B cell (primary cell): ENCODE measurements around the gene KRT71. TPM values are rescaled to one million over a fixed set of nuclear protein-coding genes. Genes with fewer than 3 reads are reported as not detected.

Source experiments
- ATAC-seq: fragments of 200-7000 bp; cut with Tn5 transposase; one replicate; pipeline ENCODE4 v1.10.0; 2021; ENCODE audit warnings: low read depth, mild to moderate bottlenecking, moderate number of reproducible peaks, moderate library complexity
- CTCF ChIA-PET: fragments of 350-600 bp; sonication (Branson Sonifier 250); formaldehyde crosslinking; loops from one replicate; lab custom pipeline; 2021; ENCODE audit warnings: antibody characterized with exemption, inconsistent platforms; lab: Charles Lee
- POLR2A ChIA-PET: fragments of 350-600 bp; sonication (Branson Sonifier 250); formaldehyde crosslinking; loops from one replicate; lab custom pipeline; 2021; ENCODE audit warnings: antibody characterized with exemption; lab: Charles Lee
- DNase-seq: peaks from one replicate; pipeline ENCODE4 v3.0.0; 2013
- H2AFZ ChIP-seq: 2 replicates; pipeline ENCODE4 v1.6.1; 2012; ENCODE audit warnings: mild to moderate bottlenecking, low read depth, low read length; ENCODE audit not compliant: insufficient read depth, poor library complexity, severe bottlenecking
- H3K27ac ChIP-seq, 2 donors: 1 replicate in 1 of 2; 2 replicates in 1 of 2; pipeline ENCODE4 v1.5.1; 2012 to 2013; ENCODE audit warnings: low read length in 2 of 2, mild to moderate bottlenecking in 2 of 2, moderate library complexity in 1 of 2
- H3K27me3 ChIP-seq, 4 experiments: fragments of 200-600 bp in 1 of 4; sonication (generic) in 1 of 4; replicated peaks in 1 of 4; 1 replicate in 2 of 4; 2 replicates in 2 of 4; pipeline versions ENCODE4 v1.6.1 to v1.7.0; 2013 to 2016; ENCODE audit warnings: low read length in 3 of 4, mild to moderate bottlenecking in 2 of 4, mixed read lengths in 1 of 4, moderate library complexity in 1 of 4; ENCODE audit not compliant: insufficient read depth in 4 of 4, control insufficient read depth in 3 of 4; ENCODE audit errors: control extremely low read depth in 1 of 4
- H3K36me3 ChIP-seq, 2 experiments: replicated peaks in 1 of 2; 1 replicate in 1 of 2; 2 replicates in 1 of 2; pipeline versions ENCODE4 v1.6.1 to v1.7.1; 2013; ENCODE audit warnings: low read length in 1 of 2; ENCODE audit not compliant: insufficient read depth in 2 of 2, control insufficient read depth in 1 of 2; ENCODE audit errors: control extremely low read depth in 1 of 2, extremely low read depth in 1 of 2
- H3K4me1 ChIP-seq, 2 donors: fragments of 200-600 bp in 1 of 2; sonication (generic) in 1 of 2; 1 replicate in 1 of 2; 2 replicates in 1 of 2; pipeline versions ENCODE4 v1.5.1 to v1.6.1; 2013 to 2017; ENCODE audit warnings: low read length in 2 of 2; ENCODE audit not compliant: control insufficient read depth in 2 of 2, insufficient read depth in 2 of 2
- H3K4me2 ChIP-seq: replicated peaks from 2 replicates; pipeline ENCODE3; 2012; ENCODE audit warnings: mild to moderate bottlenecking, low read depth, low read length; ENCODE audit not compliant: poor library complexity, severe bottlenecking
- H3K4me3 ChIP-seq, 5 experiments: fragments of 200-600 bp in 1 of 5; sonication (generic) in 1 of 5; 1 replicate in 3 of 5; 2 replicates in 2 of 5; pipeline versions ENCODE4 v1.5.1 to v1.7.0; 2011 to 2016; ENCODE audit warnings: low read length in 4 of 5, mild to moderate bottlenecking in 4 of 5, low read depth in 2 of 5, control low read depth in 1 of 5, moderate library complexity in 1 of 5; ENCODE audit not compliant: insufficient read depth in 1 of 5; ENCODE audit errors: control extremely low read depth in 1 of 5, extremely low read depth in 1 of 5
- H3K79me2 ChIP-seq: fragments of 200-600 bp; sonication (generic); one replicate; pipeline ENCODE4 v1.6.0; 2016; ENCODE audit warnings: low read length; ENCODE audit not compliant: control insufficient read depth, insufficient read depth
- H3K9ac ChIP-seq: fragments of 200-600 bp; sonication (generic); 2 replicates; pipeline ENCODE4 v1.6.1; 2017; ENCODE audit warnings: mild to moderate bottlenecking, low read length, moderate library complexity
- H3K9me3 ChIP-seq, 3 donors: one replicate each; pipeline versions ENCODE4 v1.6.1 to v1.7.1; 2013; ENCODE audit warnings: low read length in 2 of 3; ENCODE audit not compliant: control insufficient read depth in 2 of 3, insufficient read depth in 1 of 3; ENCODE audit errors: control extremely low read depth in 1 of 3
- H4K20me1 ChIP-seq: 2 replicates; pipeline ENCODE4 v1.6.0; 2012; ENCODE audit warnings: mild to moderate bottlenecking, low read length; ENCODE audit not compliant: insufficient read depth, control insufficient read depth, poor library complexity, severe bottlenecking
- H3K27ac Mint-ChIP-seq: one replicate; pipeline ENCODE4 v1.8.0; 2021; ENCODE audit warnings: mixed read lengths
- H3K27me3 Mint-ChIP-seq: one replicate; pipeline ENCODE4 v1.8.0; 2021; ENCODE audit warnings: mixed read lengths
- H3K4me1 Mint-ChIP-seq: one replicate; pipeline ENCODE4 v1.8.0; 2021; ENCODE audit warnings: mixed read lengths
- H3K4me3 Mint-ChIP-seq: one replicate; pipeline ENCODE4 v1.8.0; 2021; ENCODE audit warnings: mixed read lengths
- H3K9me3 Mint-ChIP-seq: one replicate; pipeline ENCODE4 v1.8.0; 2022; ENCODE audit warnings: mixed read lengths; ENCODE audit not compliant: insufficient read depth
- EZH2 ChIP-seq: IDR thresholded peaks from 2 replicates; pipeline ENCODE4 v1.6.1; 2012; ENCODE audit warnings: borderline replicate concordance, low read depth, mild to moderate bottlenecking, moderate library complexity, low read length; ENCODE audit not compliant: insufficient read depth, poor library complexity, severe bottlenecking
- WGBS: methylation state at CpG from one replicate; pipeline ENCODE4 v1.1.5; 2013; ENCODE audit warnings: missing lambda C conversion rate; ENCODE audit not compliant: insufficient coverage; 5-methylcytosine and 5-hydroxymethylcytosine counted together
- intact Hi-C: fragments of 100-400 bp; cut with micrococcal nuclease; formaldehyde crosslinking; loops from one replicate; pipeline ENCODE4 v1.10.0; 2022
- polyA plus RNA-seq: library from polyadenylated mRNA; depleted of rRNA; stranded (reverse); fragments of >200 nt; gene quantifications from 2 replicates; pipeline ENCODE4 v1.2.3, GENCODE V29; 2012
- total RNA-seq, 2 donors: library from RNA; stranded (reverse); fragments of 120-200 nt in 1 of 2; gene quantifications; 1 replicate in 1 of 2; 2 replicates in 1 of 2; pipeline versions ENCODE4 v1.2.3 to v1.2.4, GENCODE V29; 2013 to 2022
- TF ChIP-seq, protein P1 (sequence below): fragments of 200-600 bp; IDR thresholded peaks from one replicate; pipeline ENCODE4 v1.8.0; 2022; ENCODE audit warnings: antibody characterized with exemption, mild to moderate bottlenecking

KRT71 gene
- total and polyA plus RNA-seq, 2 donors (not counting 1 experiment from before 2014, with no cell fraction given) = not detected

DNA sequence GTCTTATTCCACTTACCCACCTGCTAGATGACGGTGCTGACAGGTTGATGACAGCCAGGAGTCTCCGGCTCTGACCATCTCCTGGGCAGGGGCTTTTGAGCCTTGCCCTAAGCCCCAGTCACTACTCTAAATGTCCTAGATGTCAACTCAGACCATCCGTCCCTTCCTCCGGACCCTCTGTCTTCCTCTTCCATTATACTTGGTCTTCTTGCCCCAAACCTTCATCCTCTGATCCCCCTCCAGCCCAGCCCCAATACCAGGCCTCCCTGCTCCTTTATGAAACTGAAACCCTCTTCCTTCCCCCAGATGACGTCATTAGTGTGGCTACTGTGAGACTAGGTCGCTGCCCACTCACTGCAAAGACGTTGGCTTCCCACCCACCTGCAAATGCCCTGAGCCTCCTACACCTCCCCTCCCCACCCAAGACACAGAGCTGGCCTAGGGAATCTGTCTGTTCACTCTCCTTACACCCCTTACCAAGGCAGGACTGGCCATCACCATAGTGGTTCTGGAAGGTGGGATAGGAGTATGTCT is 10.1 kb downstream of the KRT71 start:
- no peak overlapping the region for H3K9ac ChIP-seq
- CTCF ChIA-PET = no interaction called here
- H3K27me3 ChIP-seq = no peaks in the 10 kb centered on the region
- no peaks in the 10 kb centered on the region for H4K20me1 ChIP-seq
- POLR2A ChIA-PET = no interaction called here
- H3K9me3 Mint-ChIP-seq = no peaks in the 10 kb centered on the region
- H3K4me3 Mint-ChIP-seq = no peak overlapping the region
- H3K27ac ChIP-seq = no peak overlapping the region
- no peaks in the 10 kb centered on the region for H3K4me1 ChIP-seq
- no peak for TF ChIP-seq EZH2
- TF ChIP-seq, protein P1, sequence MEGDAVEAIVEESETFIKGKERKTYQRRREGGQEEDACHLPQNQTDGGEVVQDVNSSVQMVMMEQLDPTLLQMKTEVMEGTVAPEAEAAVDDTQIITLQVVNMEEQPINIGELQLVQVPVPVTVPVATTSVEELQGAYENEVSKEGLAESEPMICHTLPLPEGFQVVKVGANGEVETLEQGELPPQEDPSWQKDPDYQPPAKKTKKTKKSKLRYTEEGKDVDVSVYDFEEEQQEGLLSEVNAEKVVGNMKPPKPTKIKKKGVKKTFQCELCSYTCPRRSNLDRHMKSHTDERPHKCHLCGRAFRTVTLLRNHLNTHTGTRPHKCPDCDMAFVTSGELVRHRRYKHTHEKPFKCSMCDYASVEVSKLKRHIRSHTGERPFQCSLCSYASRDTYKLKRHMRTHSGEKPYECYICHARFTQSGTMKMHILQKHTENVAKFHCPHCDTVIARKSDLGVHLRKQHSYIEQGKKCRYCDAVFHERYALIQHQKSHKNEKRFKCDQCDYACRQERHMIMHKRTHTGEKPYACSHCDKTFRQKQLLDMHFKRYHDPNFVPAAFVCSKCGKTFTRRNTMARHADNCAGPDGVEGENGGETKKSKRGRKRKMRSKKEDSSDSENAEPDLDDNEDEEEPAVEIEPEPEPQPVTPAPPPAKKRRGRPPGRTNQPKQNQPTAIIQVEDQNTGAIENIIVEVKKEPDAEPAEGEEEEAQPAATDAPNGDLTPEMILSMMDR = no peak
- DNase-seq = no peak
- H3K4me1 Mint-ChIP-seq = no peaks in the 10 kb centered on the region
- no peak overlapping the region for H3K4me3 ChIP-seq
- H3K4me2 ChIP-seq = no peak overlapping the region
- H3K27ac Mint-ChIP-seq = no peak overlapping the region
- H2AFZ ChIP-seq = no peak overlapping the region
- ATAC-seq = no peak
- peaks cover 12% of the 10 kb centered on the region for H3K27me3 Mint-ChIP-seq
- intact Hi-C loops = no loop called here
- H3K36me3 ChIP-seq = no peaks in the 10 kb centered on the region
- 88% methylated on average over 6 of the region's 7 CpGs for WGBS
- peaks cover 0 to 6% (median 0%) of the 10 kb centered on the region in 3 donors for H3K9me3 ChIP-seq
- H3K79me2 ChIP-seq = no peaks in the 10 kb centered on the region

DNA sequence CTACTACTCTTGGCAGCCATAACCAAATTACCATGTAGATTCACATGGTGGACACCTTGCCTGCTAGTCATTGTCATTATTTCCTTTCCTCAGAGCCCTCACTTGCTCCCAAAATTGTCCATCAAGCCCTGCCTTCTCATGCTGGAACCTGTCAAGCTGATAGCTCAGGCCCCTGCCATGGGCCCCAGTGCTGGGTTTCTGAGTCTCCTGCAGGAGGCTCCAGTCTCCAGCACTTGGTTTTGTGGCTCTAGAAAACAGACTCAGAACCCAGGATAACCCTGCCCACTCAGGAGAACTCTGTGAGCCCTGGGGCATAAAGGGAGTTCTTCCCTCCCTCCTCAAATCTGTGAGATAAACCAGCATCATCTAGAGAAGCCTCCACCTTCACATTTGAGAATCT is 10.8 kb downstream of the KRT71 start:
- Mint-ChIP-seq H3K27me3 (peaks cover 12% of the 10 kb centered on the region), H3K27ac (no peak overlapping the region), H3K4me1 (no peaks in the 10 kb centered on the region), H3K4me3 (no peak overlapping the region), H3K9me3 (no peaks in the 10 kb centered on the region)
- Histone ChIP-seq H2AFZ (no peak overlapping the region), H3K9me3 (peaks cover 0 to 6% (median 0%) of the 10 kb centered on the region in 3 donors), H3K79me2 (no peaks in the 10 kb centered on the region), H3K36me3 (no peaks in the 10 kb centered on the region), H3K9ac (no peak overlapping the region), H3K4me3 (no peak overlapping the region), H3K4me2 (no peak overlapping the region), H3K27me3 (peaks cover 0 to 4% (median 0%) of the 10 kb centered on the region in 4 experiments), H3K27ac (no peak overlapping the region), H4K20me1 (no peaks in the 10 kb centered on the region), H3K4me1 (no peaks in the 10 kb centered on the region)
- CTCF ChIA-PET = no interaction called here
- POLR2A ChIA-PET = no interaction called here
- no peak for ATAC-seq
- intact Hi-C loops = no loop called here
- DNase-seq = no peak
- TF ChIP-seq, protein P1 = no peak
- no peak for TF ChIP-seq EZH2
